HG02885 (cell line): ENCODE results near the gene PPP1R12C.

Source experiments
- ATAC-seq: cut with Tn5 transposase; IDR thresholded peaks from one replicate; pipeline ENCODE4 v1.9.1; 2021; ENCODE audit warnings: mild to moderate bottlenecking; ENCODE audit not compliant: unreplicated experiment, poor library complexity

The PPP1R12C gene

DNA sequence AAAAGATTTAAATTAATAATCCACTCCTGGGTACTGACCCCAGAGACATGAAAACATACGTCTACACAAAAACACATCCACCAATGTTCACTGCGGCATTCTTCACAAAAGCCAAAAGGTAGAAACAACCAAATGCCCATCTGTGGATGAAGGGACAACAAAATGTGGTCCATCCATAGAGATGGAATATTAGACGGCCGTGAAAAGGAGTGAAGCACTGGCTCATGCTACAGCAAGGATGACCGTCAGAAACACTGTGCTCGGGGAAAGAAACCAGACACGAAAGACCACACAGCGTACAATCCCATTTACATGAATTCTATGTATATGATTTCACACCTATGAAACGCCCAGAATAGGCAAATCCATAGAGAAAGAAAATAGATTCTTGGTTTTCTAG is 60.6 kb downstream of the PPP1R12C start:
- no peak for ATAC-seq

- ATAC-seq, result no peak
Observed at GRCh38 chr19:55053735-55054134, 63.7 kb downstream of the PPP1R12C start.

DNA sequence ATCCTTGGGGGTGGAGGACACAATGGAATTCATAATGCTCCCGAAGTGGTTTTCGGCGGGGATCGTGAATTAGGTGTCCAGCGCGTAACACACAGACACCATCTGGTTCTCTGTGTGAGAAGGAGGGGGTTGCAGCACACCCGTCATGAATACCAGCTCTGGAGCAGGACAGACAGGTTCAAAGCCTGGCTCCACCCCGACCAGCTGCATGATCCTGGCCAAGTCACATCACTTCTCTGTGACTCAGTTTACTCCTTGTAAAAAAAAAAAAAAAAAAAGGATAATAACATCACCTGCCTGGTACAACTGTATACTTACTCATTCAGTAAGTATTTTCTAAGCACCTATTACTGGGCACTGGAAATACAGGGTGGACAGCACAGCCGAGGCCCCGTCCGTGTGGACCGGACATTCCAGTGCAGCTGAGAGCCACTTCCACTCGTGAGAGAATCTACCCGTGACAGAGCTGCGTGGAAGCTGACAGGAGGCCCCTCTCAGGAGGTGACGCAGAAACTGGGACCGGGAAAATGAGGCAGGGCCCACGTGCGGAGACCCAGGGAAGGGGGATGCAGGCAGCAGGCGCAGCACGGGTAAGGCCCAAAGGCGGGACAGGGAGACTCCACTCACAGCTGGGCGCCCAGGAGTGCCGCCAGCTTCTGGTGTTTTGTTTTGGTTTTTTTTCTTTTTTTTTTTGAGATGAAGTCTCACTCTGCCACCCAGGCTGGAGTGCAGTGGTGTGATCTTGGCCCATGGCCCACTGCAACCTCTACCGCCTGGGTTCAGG is 66.5 kb downstream of the PPP1R12C start:
- ATAC-seq, result no peak

DNA sequence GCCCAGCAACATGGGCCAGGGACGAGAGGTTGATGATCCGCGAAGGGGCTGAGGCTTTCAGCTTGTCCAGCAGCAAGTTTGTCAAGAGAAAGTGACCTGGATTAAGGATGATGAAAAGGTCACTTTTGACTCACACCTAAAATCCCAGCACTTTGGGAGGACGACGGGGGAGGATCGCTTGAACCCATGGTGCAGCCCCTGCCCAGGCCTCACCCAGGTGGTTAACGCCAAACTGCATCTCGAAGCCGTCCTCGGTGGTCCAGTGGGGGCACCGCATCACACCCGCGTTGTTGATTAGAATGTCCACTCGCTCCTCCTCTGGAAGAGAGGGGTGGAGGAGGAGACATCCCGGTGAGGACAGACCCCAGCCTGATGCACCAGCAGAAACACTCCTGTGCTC is 69.0 kb downstream of the PPP1R12C start:
- no peak for ATAC-seq

GRCh38 chr19:55047951-55048350 is 69.5 kb downstream of the PPP1R12C start:
- ATAC-seq, result no peak

GRCh38 chr19:55046975-55047622 is 70.3 kb downstream of the PPP1R12C start:
- no peak for ATAC-seq

DNA sequence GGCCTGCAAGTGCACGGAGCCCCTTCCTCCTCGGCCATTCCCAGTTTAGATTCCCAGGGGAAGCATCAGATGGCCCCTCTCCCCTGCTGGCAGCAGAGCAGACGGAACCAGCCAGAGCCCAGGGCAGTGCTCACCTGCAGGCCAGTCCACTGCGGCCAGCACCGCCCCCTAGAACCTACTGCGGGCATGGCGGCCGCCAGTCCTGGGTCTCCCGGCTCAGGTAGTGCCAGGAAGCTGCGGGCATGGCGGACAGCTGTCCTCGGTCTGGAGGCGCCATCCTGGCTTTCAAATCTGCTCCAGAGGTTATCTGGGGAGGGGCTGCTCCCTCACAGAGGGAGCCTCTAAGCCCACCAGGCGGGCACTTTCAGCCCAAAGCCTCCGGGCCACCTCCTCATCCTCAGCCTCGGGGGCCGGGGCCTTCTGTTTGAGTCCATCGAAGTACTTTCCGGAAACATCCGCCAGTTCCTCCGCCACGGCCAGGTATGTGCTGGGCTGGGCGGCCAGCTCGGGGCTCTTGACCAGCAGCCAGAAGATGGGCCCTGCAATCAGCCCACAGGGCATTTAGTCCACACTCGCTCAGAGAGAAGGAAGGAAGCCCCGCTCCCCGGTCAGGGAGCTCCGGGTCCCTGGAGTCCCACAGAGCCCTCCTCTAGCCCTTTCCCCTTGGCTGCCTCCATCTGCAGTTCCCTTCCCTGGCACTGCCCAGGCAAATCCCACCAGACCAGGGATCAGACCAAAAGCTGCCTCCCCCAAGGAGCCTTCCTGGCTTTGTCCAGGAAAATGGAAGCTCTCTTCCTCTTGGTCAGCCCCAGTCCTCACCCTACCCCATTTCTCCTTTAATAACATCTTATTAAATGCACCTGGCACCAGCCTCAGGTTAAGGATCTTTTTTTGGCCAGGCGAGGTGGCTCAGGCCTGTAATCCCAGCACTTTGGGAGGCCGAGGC is 72.4 kb downstream of the PPP1R12C start:
- ATAC-seq, result no peak

- ATAC-seq, result no peak
Observed at GRCh38 chr19:55044286-55044685, 73.2 kb downstream of the PPP1R12C start.

GRCh38 chr19:55042688-55043087 is 74.7 kb downstream of the PPP1R12C start:
- ATAC-seq, result no peak

DNA sequence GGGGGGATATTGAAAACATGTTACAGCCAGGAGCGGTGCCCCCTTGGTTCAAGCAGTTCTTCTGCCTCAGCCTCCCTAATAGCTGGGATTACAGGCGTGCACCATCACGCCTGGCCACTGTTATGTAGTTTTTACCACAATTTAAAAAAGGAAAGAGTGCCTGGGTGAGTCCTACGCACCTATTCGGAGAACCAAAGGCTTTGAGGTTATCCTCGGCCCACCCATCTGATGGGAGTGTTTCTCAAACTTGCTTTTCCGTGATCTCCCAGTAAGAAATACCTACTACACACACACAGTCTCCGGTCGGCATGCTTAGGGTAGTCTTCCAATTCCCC is 75.1 kb downstream of the PPP1R12C start:
- ATAC-seq, result no peak

- ATAC-seq, result no peak
Observed at GRCh38 chr19:55041627-55042343, 75.7 kb downstream of the PPP1R12C start.

DNA sequence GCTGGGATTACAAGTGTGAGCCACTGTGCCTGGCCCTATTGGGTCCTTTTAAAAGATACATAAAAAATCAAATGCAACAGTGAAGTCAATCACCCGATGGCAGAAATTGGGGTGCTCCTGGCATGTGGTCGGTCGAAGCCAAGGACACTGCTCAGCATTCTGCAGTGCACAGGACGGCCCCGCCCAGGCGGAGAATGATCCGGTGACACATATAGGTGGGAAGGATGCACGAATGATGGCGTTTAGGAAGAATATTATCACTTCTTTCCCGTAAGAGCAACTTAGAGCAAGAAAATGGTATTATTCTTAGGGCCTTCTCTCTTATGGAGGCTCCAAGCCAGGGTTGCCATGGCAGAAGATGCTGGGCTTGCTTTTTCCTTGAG is 76.2 kb downstream of the PPP1R12C start:
- ATAC-seq, result no peak
